GM21717 (cell line): ENCODE measurements around the gene SETD5.
"Not testable (repeated sequence)": the region's sequence is repeated elsewhere in the genome, so short reads cannot be mapped to it uniquely, and the experiment has no call there.

Experiments used
- ATAC-seq: cut with Tn5 transposase; IDR thresholded peaks from one replicate; pipeline ENCODE4 v1.9.1; 2021; ENCODE audit warnings: mild to moderate bottlenecking, moderate library complexity; ENCODE audit not compliant: unreplicated experiment

Gene SETD5

DNA sequence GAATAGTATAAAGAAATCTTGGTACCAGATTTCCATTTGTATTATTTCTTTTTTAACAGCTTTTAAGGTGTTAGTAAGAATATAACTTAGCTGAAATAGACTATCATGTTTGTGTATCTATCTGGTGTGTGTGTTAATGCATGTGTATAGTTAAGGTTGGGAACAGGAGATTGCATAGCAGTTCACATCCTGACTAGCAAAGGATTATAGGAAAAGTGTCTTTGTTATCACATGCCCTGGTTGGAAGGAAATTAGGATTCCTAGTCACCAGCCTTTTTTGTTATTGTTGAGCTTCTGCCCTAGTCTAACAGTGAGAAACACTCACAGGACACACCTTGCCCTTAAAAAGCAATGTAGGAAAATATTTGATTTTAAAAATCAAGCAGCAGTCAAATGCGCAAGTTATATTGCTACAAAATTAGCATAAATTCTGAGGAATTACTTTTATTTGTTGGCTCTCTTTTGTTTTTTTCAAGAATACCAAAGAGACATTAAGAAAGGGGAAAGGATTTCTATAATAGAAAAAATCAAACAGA lies 58.2 kb downstream of the SETD5 start:
- ATAC-seq = no peak

DNA sequence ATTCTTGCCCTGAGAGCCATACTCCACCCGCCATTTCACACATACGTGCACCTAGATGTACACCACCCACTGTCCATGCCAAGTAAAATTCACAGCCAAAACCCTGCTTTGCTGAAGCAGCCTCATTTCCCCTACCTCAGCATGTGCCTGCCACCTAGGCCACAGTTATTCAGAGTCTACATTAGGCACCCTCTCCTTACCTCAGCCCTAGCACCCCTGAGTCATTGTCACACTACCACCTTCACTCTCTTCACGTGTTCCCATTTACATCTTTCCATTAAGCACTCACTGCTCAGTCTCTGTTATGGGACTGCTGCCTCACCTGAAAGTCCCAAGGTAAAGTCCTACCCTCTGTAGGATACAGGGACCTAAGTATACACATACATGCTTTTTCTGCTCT lies 70.0 kb downstream of the SETD5 start:
- no peak for ATAC-seq

DNA sequence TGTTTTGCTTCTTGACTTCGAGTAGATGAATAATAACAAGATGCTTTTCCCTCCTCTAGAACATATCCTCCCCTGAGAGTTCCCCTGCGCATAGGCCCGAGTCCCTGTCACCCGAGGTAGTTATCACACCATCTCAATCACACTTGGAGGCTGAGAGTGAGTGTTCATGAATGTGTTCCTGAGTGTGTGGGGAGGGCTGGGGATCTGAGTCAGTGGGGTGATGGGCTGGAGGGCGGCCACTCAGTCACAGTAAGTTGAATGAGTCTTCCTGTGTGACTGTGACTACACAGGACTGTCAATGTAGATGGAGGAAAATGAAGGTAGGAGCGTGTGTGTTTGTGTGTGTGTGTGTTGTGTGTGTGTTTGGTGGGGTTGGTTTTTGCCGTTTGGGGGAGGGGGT lies 71.0 kb downstream of the SETD5 start:
- no peak for ATAC-seq

DNA sequence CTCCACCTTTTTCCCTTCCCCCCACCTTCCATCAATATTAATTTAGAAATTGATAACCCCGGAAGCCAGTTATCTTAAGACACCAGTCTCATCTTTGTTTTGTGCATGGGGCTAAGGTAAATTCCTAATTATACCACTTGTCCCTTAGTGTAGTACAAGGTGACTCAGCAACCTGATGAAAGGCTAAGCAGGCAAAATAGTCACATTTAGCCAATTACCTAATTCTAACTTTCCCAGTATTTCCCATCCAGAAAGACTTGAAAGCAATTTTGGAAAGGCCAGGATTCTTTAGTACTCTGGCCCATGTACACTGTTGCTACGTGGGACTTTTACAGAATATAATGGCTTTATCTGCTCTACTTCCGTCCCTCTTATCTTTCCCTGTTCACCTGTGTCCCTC lies 72.6 kb downstream of the SETD5 start:
- ATAC-seq = no peak

DNA sequence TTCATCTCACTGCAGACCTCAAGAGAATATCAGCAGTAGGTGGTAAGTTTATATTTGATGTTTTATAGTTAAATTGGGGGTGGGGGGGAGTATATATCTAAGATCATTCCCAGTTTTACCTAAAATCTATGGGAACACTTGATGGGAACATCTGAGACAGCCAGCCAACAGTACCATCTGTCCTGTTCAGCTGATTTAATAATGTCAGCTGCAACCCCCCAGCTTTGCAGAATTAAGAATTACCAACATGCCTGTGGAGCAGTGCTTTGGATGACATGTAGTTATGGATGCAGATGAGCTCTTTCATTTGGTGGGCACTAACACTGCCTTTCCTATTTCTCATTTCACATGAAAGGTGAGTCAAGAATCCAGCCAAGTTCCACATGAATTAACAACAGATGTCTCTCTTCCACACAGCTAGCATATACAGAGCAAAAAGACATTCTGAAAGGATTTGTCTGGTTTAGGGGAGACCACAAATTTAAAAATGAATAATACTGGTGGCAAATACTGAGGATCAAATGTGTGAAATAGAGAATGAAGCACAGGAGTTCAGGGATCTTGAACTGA lies 76.2 kb downstream of the SETD5 start:
- ATAC-seq = no peak

DNA sequence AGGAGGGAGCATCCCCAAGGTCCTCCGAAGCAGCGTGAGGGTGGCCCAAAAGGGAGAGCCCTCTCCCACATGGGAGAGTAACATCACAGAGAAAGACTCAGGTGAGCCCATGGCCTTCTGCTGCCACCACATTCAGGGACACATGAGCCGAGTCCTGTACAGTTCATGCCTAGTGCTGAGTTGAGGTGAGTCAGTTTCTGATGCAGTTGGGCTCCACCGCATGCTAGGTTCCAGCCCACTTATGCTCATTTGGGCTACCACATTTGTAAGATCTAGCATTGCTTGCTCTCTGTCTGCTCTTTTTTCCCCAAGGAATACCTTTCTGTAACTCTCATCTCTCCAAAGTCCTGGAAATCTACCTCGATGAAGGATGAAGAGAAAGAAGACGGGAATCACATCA lies 77.1 kb downstream of the SETD5 start:
- ATAC-seq = no peak

DNA sequence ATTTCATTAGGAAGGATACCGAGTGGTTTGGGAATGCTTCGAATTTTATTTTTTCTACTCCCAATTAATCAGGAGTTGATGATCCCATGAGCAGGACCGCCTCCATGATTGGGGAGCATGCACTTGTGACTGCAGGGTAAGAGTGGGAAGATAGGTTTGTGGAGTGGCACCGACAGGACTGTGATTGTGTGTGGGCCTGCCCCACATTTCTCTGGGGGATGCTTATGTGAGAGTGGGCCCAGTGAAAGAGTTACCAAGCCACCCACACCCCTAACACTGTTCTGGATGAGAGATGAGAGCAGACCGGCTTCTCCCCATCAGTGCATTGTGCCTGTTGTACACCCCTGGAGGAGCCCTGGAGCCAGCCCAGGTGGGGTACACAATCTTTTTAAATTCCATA lies 79.5 kb downstream of the SETD5 start:
- ATAC-seq = no peak

DNA sequence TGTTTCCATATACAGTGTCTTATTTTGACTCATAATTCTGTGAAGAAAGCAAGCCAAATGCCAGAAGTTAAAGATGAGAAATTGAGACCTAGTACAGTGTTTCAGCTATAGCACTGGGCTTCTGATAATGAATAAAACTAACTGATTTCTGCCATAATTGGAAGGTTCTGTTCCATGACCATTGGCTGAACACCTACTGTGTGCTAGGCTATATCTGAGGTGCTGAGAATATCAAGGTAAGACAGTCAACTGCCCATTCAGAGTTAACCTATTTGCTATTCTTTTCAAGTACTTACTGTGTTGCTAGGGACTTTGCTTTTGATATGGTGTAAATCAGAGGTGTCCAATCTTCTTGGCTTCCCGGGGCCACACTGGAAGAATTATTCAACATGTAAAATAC lies 82.8 kb downstream of the SETD5 start:
- no peak for ATAC-seq

DNA sequence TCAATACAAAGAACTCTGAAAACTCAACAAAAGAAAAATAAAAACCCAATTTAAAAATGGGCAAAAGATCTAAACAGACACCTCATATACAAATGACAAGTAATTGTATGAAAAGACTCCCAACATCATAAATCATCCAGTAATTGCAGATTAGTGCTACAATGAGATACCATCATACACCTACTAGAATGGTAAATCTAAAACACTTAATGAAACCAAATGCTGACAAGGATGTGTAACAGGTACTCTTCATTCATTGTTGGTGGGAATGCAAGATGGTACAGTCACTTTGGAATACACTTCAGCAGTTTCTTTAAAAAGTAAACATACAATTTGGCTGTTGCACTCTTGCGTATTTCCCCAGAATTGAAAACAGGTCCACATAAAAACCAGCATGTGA lies 87.8 kb downstream of the SETD5 start:
- ATAC-seq = no peak

DNA sequence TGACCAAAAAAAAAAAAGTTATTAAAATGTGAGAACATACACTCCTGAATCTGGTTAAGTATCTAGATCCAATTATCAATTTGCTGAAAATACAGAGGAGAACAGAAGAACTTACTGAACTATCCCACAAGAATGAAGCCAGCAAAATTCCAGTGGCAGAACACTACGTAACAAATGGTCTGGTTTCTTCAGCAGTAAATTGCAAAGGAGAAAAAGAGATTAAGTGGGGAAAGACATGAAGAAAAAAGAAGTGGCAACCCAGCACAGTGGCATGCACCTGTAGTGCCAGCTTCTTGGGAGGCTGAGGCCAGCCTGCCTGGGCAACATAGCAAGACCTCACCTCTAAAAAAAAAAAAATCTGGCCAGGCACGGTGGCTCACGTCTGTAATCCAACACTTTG lies 94.1 kb downstream of the SETD5 start:
- ATAC-seq = no peak

DNA sequence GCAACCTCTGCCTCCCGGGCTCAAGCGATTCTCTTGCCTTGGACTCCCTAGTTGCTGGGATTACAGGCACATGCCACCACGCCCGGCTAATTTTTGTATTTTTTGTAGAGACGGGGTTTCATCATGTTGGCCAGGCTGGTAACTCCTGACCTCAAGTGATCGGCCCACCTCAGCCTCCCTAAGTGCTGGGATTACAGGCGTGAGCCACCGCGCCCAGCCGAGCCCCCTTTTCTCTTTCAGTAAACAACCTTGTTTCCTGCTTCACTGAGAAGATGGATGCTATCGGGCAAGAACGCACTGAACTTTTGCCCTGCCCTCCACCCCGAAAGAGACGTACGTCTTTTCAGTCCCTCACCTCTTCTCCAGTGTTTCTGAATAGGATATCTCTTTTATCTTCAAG lies 96.6 kb downstream of the SETD5 start:
- not testable (repeated sequence) for ATAC-seq

DNA sequence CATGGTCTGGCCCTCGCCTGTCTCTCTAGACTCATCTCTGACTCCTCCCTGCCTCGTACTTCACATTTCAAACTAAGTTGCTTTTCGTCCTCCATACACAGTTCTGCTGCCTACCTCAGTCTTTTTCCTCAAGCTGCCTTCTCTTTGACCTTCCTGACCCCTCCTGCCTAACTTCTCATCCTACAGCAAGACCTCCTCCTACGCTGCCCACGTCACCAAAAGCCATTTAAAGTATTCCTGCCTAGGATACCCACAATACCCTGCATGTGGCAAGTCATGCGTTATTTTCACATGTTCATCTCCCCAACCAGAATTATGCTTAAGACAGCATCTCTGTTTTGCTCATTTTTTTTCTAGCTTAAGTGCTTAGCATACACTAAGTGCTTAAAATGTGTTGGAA lies 99.5 kb downstream of the SETD5 start:
- no peak for ATAC-seq

DNA sequence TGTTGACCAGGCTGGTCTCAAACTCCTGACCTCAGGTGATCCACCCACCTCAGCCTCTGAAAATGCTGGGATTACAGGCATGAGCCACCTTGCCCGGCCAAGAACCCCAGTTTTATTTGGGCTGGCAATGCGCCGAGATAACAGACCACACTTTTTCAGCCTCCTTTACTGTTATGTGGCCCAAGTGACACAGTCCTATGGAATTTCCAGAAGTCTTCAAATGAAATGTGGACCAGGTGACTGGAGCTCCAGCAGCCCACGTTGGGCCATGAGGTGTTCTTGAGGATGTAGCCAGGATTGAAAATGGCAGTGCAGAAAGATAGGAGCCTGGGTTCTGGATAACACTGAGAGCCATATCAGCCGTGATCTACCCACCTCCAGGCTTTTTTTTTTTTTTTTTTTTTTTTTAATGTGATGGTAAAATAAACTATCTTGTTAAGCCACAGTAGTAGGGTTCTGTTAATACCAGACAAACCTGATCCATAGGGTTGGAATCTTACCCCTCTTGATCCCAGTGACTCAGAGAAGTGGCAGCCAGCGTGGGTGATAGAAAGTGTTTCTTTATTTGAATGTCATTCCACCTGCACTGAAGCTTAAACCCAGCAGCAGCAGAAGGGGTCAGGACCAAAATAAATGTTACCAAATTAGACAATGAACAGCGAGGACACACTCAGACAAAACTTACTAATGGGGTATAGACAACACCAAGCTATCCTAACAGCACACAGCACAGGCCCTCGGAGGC lies 100.6 kb downstream of the SETD5 start:
- no peak for ATAC-seq

DNA sequence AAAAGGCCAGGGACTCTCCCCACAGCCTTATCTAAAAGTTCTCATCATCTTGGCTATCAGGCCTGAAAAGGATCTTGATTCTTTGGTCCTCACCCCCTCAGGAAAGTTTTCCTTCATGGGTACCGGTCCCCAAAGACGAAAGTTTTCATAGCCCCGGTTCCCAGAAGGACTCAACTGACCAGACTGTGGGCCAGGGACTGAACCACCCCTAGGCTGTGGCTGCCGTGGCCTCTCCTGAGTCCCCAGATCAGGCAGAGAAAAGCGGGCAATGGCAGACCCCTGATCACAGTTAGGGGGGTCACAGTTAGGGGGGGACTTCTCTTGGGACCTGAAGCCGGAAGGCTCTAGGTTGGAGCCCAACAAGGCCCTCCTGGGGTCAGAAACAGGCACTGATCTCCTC lies 101.4 kb downstream of the SETD5 start:
- no peak for ATAC-seq

DNA sequence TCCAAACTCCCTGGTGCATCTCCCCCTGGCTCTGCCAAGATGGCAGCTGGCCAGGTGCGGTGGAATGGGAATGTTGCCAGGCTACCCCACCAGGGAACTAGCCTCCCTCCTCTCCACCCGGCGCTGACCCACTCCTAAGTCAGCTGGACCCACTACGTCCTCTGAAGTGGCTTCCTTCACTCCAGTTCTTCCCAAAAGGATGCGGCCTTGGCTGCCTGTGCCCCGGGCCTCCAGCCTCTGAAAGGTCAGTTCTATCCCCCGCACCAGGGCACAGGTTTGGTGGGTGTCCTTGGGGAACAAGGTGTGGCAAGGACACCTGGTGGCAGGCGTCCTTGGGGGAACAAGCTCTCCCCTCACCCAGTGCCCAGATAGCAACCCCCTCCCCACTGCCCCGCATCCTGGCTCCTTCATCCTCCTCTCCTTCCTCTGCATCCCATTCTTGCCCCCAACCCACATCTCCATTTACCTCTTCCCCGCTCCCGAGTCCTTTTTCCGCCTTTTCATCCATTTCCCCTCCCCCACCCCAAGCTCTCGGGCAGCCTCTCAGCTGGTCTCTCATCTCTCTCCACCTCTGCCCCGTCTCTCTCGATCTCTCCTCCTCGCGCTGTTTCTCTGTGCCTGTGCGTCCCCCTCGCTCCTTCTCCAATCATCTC lies 102.2 kb downstream of the SETD5 start:
- ATAC-seq = no peak

DNA sequence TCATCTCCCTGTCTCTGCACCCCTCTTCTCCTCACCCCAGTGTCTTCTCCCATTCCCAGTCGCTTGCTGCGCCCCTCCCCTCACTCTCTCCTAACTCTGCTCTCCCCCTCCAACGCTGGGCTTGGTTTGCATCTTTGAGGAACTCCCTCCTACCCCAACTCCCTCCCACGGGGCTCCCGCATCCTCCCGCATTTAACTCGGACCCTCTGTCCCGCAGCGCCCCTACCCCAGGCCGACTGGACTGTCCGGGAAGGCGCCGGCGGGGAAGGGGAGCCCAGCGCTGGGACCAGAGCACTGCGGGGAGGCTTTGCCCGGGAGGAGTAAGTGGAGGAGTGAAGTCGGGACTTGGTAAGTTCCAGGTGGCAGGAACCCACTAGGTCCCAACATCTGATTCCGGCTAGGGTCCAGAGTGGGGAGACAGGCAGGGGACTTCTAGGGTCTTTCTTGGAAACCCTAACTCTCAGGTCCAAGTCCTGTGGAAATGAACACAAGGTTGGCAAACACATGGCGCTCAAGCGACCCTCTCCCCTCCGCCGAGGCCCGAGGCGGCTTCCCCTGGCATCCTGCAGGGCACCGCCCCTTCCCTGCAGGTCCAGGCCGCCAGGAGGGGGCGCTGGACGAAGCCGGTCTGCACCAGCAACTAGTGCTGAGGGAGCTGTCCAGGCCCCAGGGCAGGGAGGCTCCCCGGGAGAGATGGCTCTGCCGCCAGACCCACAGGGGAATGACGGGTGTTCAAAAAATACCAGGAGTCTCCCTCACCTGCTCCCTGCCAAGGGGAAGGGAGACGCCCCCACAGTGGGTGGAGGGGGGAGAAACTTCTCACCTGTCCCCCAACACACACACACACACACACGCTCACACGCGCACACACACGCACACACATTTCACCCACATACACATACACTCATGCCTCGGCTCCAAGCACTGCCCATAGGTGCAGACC lies 103.0 kb downstream of the SETD5 start:
- peak; percentile 57 for ATAC-seq

DNA sequence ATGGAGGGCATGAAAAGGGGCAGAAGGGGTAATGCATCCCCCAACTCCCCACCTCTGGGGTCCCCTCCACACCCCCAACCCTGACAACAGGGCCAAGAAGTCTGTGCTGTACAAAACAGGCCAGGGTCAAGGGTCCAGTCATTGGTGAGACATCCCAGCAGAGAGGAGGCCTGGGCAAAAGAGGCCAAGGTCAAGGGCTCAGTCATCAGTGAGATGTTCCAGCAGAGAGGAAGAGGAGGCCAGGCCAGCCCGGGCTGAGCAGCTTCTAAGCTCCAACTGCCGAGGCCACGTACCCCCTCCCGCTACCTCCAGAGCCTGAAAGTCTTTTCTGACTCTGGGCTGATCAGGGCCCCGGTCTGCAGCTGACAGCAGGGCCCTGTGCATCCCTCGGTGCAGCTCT lies 103.8 kb downstream of the SETD5 start:
- no peak for ATAC-seq

DNA sequence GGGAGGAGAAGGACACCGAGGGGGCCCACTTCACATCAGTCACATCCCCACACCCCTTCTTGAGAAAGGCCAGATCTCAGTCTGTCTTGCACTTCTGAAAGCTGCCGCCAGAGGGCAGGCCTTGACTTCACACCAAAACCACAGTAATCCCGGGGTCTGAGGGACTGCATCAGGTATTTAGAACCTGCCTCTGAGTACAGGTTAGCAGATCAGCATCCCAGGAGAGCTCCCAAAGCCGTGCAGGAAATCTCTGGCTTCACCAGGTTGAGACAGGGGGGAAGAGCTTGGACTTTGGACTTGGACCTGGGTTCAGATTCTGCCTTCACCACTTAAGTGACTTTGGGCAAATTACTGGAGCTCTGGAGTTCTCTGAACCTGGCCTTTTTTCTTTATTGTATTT lies 105.9 kb downstream of the SETD5 start:
- ATAC-seq = no peak

DNA sequence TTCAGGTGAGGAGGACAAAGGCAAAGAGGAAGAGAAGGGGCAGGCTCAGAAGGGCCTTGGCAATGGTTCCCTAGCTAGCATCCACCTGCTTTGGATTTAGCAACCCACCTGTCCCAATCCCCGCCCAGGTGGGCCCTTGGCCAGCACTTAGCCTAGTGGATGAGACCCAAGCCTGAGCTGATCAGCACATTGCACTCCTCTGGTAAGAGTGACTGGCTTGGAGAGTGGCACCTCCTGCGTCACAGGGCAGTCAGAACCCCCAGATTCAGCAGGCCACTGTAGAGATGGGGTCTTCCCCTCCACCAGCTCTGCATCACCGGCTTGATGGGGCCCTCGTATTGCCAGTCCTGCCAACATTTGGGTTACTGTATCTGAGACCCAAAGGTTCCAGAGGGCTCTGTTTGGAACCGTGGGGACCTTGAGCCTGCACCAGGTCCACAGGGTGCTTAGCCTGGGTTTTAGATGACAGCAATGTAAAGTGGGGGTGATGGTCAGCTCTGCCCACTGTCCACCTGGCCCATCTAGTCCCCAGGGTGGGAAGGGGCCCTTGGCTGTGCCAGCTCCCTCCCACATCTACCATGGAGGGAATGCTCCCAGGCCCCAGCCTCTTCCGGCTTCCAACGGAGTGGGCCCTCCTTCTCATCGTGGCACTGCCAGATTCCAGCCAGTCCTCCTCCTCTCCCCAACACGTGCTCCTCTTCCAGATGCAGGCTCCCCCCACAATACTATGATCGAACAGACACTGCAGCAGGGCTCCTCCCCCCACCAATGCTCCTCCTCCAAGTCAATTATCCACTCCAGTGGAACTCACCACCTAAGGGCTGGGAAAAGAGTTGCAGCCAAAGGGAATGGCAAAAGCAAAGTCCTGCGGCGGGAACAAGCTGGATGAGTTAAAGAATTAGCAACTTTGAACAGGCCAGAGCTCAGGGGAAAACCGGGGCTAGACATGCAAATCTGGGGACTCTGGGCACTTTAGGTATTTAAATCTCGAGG lies 110.5 kb downstream of the SETD5 start:
- no peak for ATAC-seq

DNA sequence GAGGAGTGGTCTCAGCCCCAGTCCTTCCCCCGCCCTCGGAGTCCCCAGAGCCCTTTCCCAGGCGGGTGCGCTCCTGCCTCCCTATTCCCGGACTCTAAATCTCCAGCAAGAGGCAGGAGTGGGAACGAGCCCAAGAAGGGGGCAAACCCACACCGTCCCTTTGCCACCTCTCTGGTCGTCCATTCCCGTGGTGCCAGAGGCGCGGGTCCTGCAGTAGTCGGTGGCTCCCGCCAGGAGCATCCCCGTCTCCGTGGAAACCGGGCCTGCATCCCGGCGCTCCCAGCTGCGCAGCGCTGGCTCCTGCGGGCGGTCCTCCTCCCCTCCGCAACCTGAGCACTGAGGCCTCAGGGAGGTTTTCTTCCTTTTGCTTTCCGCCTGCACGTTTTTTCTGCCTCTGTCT lies 111.4 kb downstream of the SETD5 start:
- ATAC-seq = no peak
